T1000 (cell line): ENCODE data around the gene TAC3.
"Not testable (repeated sequence)": the region's sequence is repeated elsewhere in the genome, so short reads cannot be mapped to it uniquely, and the experiment has no call there.

Experiments
- DNase-seq: peaks from one replicate; lab custom pipeline; 2025; ENCODE audit warnings: mixed read lengths; lab: John Stamatoyannopoulos, UW

Gene TAC3

DNA sequence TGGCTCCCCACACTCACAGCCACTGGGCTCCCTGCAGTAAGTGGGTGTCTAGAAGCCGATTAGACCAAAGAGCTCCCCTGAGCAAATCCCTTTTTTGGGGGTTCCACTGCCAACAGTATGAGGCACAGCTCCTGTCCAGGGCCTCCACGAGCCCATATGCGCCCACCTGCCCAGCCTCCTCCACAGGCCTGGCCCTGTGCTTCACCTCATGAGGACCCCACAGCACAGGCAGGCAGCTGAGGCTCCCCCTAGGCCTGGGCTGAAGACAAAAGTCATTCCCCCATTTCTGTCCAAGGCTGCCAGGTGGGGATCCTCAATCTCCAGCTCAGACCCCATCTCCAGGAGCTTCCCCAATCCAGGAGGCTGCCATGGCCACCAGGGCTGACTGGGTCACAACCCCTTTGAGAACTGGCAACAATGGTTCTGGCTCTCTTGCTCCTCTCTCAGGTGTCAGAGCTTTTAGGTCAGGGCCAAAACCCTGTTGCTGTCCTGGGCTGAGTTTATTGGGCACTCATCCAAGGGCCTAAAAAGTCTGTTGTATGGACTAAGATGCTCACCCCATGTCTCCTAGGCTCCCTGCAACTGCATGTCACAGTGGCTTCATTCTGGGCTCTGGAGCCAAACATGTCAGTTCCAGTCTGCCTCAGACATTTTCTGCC lies 33.6 kb downstream of the TAC3 start:
- not testable (repeated sequence) for DNase-seq

- DNase-seq = no peak
These were observed 35.3 kb downstream of the TAC3 start for GRCh38 chr12:56980941-56981530.

DNA sequence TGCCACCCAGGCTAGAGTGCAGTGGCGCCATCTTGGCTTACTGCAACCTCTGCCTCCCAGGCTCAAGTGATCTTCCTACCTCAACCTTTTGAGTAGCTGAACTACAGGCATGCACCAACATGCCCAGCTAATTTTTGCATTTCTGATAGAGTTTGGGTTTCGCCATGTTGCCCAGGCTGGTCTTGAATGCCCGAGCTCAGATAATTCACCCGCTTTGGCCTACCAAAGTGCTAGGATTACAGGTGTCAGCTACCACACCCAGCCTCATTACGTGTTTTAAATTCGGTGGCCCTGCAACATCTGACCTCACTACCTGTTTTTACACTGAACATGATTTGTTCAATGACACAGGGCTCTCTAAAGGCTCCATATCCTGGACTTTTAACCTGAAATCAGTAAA lies 36.1 kb downstream of the TAC3 start:
- no peak for DNase-seq

DNA sequence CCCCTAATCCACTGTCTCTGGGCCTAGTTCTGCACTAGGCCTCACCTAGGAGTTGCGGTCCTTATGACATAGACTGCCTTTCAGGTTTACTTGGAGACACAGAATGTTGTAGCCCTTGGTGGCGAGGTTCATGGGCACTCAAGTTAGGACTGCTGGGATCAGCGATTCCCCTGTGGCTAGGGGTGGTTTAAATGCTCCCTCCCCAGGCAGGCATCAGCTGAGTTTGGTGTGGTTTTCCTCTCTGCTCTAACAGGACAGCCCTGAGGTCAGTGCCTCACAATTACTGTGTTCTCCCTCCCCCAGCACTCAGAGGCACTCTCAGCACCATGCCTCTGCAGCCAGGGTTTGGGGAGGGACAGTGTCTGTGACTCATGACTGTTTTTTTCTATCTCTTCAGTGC lies 36.7 kb downstream of the TAC3 start:
- DNase-seq = no peak

DNA sequence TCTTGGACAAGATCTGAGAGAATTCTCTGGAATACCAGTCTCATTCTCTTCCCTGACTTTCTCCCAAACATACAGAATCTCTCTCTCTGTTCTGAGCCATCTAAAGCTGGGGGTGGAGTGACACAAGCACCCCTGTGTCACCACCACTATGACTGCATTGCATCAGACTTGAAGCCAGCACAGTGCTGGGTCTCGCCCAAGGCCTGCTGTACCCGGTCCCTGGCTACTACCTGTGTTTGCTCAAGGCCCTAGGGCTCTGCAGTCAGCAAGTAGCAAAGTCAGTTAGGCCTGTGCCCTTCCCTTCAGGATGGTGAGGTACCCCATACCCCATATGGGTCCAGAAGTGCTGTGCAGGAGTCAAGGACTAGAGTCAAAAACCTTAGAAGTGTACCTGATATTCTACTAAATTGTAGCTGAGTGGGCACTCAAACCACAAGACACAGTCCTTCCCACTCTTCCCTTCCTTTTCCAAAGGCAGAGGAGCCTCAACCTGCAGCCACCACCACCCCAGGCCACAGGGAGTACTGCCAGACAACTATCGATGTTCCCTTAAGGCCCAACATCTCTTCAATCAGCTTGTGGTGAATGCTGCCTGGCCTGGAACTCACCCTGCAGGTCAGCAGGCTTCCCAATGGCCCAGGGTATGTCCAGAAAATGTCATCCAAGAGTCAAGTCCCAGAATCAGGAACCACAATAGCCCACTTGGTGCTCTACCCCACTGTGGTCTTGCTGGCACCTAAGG lies 37.8 kb downstream of the TAC3 start:
- DNase-seq = no peak

- DNase-seq = not testable (repeated sequence)
These were observed 39.0 kb downstream of the TAC3 start for GRCh38 chr12:56977361-56977760.

DNA sequence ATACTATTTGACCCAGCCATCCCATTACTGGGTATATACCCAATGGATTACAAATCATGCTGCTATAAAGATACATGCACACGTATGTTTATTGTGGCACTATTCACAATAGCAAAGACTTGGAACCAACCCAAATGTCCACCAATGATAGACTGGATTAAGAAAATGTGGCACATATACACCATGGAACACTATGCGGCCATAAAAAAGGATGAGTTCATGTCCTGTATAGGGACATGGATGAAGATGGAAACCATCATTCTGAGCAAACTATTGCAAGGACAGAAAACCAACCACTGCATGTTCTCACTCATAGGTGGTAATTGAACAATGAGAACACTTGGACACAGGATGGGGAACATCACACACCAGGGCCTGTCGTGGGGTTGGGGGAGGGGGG lies 42.1 kb downstream of the TAC3 start:
- DNase-seq = not testable (repeated sequence)

- DNase-seq = not testable (repeated sequence)
These were observed 47.4 kb downstream of the TAC3 start for GRCh38 chr12:56968910-56969309.

DNA sequence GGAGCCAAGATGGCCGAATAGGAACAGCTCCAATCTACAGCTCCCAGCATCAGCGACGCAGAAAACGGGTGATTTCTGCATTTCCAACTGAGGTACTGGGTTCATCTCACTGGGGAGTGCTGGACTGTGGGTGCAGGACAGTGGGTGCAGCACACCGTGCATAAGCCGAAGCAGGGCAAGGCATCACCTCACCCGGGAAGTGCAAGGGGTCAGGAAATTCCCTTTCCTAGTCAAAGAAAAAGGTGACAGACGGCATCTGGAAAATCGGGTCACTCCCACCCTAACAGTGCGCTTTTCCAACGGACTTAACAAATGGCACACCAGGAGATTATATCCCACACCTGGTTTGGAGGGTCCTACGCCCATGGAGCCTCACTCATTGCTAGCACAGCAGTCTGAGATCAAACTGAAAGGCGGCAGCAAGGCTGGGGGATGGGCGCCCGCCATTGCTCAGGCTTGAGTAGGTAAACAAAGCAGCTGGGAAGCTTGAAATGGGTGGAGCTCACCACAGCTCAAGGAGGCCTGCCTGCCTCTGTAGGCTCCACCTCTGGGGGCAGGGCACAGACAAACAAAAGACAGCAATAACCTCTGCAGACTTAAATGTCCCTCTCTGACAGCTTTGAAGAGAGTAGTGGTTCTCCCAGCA lies 50.2 kb downstream of the TAC3 start:
- DNase-seq = not testable (repeated sequence)

DNA sequence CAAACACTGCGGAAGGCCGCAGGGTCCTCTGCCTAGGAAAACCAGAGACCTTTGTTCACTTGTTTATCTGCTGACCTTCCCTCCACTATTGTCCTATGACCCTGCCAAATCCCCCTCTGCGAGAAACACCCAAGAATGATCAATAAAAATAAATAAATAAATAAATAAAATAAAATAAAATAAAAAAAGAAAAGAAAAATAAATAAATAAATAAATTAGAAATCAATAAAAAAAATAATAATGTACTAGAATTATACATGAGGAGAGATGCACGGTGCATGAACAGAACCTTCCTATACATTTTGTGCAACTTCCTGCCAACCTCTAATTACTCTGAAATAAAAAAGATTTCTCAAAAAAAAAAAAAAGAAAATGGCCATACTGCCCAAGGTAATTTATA lies 51.2 kb downstream of the TAC3 start:
- not testable (repeated sequence) for DNase-seq

DNA sequence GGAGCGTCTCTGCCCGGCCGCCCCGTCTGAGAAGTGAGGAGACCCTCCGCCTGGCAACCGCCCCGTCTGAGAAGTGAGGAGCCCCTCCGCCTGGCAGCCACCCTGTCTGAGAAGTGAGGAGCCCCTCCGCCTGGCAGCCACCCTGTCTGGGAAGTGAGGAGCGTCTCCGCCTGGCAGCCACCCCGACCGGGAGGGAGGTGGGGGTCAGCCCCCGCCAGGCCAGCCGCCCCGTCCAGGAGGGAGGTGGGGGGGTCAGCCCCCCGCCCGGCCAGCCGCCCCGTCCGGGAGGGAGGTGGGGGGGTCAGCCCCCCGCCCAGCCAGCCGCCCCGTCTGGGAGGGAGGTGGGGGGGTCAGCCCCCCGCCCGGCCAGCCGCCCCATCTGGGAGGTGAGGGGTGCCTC lies 52.8 kb downstream of the TAC3 start:
- DNase-seq = not testable (repeated sequence)

GRCh38 chr12:56962247-56962646 lies 54.1 kb downstream of the TAC3 start:
- not testable (repeated sequence) for DNase-seq
